Sigmoid colon (tissue), 7 donors: Measurements from ENCODE around the gene ABCC3. TPM values are rescaled to one million over a fixed set of nuclear protein-coding genes. Genes with fewer than 3 reads are reported as not detected.

Source experiments
- DNase-seq: peaks from one replicate; pipeline ENCODE4 v3.0.0-alpha.2; 2019
- H3K27ac ChIP-seq, 4 donors: fragments of 200-600 bp; sonication (generic); one replicate each; pipeline ENCODE4 v1.5.1; 2016 to 2019; ENCODE audit warnings: mild to moderate bottlenecking in 1 of 4
- H3K27me3 ChIP-seq, 3 donors: fragments of 200-600 bp; sonication (generic); one replicate each; pipeline ENCODE4 v1.5.1; 2019; ENCODE audit warnings: mild to moderate bottlenecking in 1 of 3
- H3K36me3 ChIP-seq, 4 donors: fragments of 200-600 bp; sonication (generic); one replicate each; pipeline ENCODE4 v1.5.1; 2016 to 2019
- H3K4me1 ChIP-seq, 4 donors: fragments of 200-600 bp; sonication (generic); one replicate each; pipeline ENCODE4 v1.5.1; 2017 to 2019
- H3K4me3 ChIP-seq, 4 donors: fragments of 200-600 bp; sonication (generic); one replicate each; pipeline ENCODE4 v1.5.1; 2017 to 2019; ENCODE audit warnings: mild to moderate bottlenecking in 2 of 4, moderate library complexity in 1 of 4
- H3K9me3 ChIP-seq, 4 donors: fragments of 200-600 bp in 3 of 4; sonication (generic) in 3 of 4; one replicate each; pipeline versions ENCODE4 v1.5.1 to v1.6.1; 2013 to 2019
- CTCF ChIP-seq, 4 experiments: fragments of 450-650 bp in 3 of 4; fragments of 200-600 bp in 1 of 4; IDR thresholded peaks; one replicate each; pipeline ENCODE4 v1.5.1; 2016 to 2019; ENCODE audit warnings: antibody characterized with exemption in 4 of 4, mild to moderate bottlenecking in 3 of 4, moderate library complexity in 2 of 4
- EP300 ChIP-seq, 4 donors: sonication (generic); formaldehyde crosslinking; IDR thresholded peaks; one replicate each; pipeline ENCODE4 v1.6.1; 2017; ENCODE audit warnings: antibody characterized with exemption in 4 of 4
- POLR2A ChIP-seq, 2 donors: fragments of 450-650 bp; IDR thresholded peaks; one replicate each; pipeline ENCODE4 v1.6.1; 2016; ENCODE audit warnings: antibody characterized with exemption in 2 of 2, mild to moderate bottlenecking in 2 of 2, moderate library complexity in 2 of 2
- POLR2AphosphoS5 ChIP-seq, 4 donors: sonication (generic); formaldehyde crosslinking; IDR thresholded peaks; one replicate each; pipeline ENCODE4 v1.6.1; 2017; ENCODE audit warnings: antibody characterized with exemption in 4 of 4
- WGBS, 2 donors: extraction: QIAGEN DNeasy Blood & Tissue Kit; methylation state at CpG; one replicate each; pipeline ENCODE4 v1.1.7; 2013; 5-methylcytosine and 5-hydroxymethylcytosine counted together
- intact Hi-C: fragments of 100-400 bp; cut with DNase I; formaldehyde crosslinking; loops from one replicate; pipeline ENCODE4 v1.15.1; 2023
- polyA plus RNA-seq, 3 donors: library from polyadenylated mRNA; stranded (reverse); fragments of 200-250 nt; gene quantifications; one replicate each; pipeline ENCODE4 v1.2.3, GENCODE V29; 2013
- total RNA-seq, 4 donors: library from RNA; depleted of rRNA; stranded (reverse); fragments of >200 nt; gene quantifications; one replicate each; pipeline ENCODE4 v1.1.0, GENCODE V29; 2016
- donor health status: healthy with polysubstance abuse.
- donor health status: Bipolar disorder and iron deficiency.
- donor health status: healthy.

ABCC3 gene
- total and polyA plus RNA-seq, 7 donors: 0.71 to 94.1 (median 2.6) TPM

DNA sequence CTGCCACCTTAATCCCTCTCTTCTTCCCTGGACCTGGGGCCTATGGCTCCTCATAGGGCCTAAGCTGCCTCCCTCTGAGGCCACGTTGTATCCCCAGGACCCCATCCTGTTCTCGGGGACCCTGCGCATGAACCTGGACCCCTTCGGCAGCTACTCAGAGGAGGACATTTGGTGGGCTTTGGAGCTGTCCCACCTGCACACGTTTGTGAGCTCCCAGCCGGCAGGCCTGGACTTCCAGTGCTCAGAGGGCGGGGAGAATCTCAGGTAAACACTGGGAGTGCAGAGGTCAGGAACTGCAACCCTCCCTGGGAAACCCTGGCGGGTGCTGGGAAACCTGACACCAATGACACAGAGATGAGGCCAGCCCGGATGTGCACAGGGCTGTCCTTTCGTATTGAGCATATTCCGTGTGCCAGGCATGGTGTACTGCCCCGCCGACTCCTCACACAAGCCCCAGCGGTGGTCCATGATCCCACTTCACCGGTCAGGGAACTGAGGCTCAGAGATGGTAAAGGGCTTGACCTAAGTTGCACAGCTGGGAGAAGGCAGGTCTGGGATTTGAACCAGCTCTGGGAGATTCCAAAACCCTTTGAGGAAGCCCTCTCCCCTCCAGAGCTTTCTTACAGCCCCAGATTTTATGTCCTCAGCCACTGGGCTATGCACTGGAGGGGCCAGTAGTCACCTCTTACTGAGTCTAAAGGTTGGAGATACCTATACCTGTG is 50.1 kb downstream of the ABCC3 start:
- TF ChIP-seq EP300 (IDR thresholded peaks at IDR 0.05) (no peak), CTCF (IDR thresholded peaks at IDR 0.05) (no peak), POLR2A (IDR thresholded peaks at IDR 0.05) (no peak), POLR2AphosphoS5 (IDR thresholded peaks at IDR 0.05) (no peak)
- H3K4me1 ChIP-seq: peaks cover 0 to 51% (median 40%) of the 10 kb centered on the region in 4 donors
- H3K9me3 ChIP-seq: no peaks in the 10 kb centered on the region
- peak; percentile 63 for DNase-seq
- H3K4me3 ChIP-seq: no peak overlapping the region
- H3K27ac ChIP-seq: no peak overlapping the region
- intact Hi-C loops: no loop called here
- WGBS, 2 donors: 27 to 73% methylated on average over 15 of the region's 15 CpGs
- H3K27me3 ChIP-seq: no peaks in the 10 kb centered on the region
- no peaks in the 10 kb centered on the region for H3K36me3 ChIP-seq

GRCh38 chr17:50685334-50685665 is 50.6 kb downstream of the ABCC3 start:
- TF ChIP-seq EP300 (IDR thresholded peaks at IDR 0.05) (no peak), POLR2AphosphoS5 (IDR thresholded peaks at IDR 0.05) (no peak), CTCF (IDR thresholded peaks at IDR 0.05) (no peak), POLR2A (IDR thresholded peaks at IDR 0.05) (no peak)
- H3K27ac ChIP-seq: no peak overlapping the region

GRCh38 chr17:50685691-50686493 is 51.2 kb downstream of the ABCC3 start:
- Histone ChIP-seq H3K27ac (peak overlapping the region; percentile 75 to 88 (median 80)), H3K36me3 (no peaks in the 10 kb centered on the region), H3K4me1 (peaks cover 0 to 60% (median 45%) of the 10 kb centered on the region in 4 donors), H3K4me3 (no peak overlapping the region), H3K27me3 (no peaks in the 10 kb centered on the region), H3K9me3 (no peaks in the 10 kb centered on the region)
- intact Hi-C loops: loop anchor here (2.0 kb wide), 1 partner anchor 21 kb away; the partner anchor contains the start of gene ANKRD40
- no peak for DNase-seq
- 62 to 81% methylated on average over 17 of the region's 17 CpGs for WGBS, 2 donors
- TF ChIP-seq POLR2A (IDR thresholded peaks at IDR 0.05): no peak
- no peak for TF ChIP-seq CTCF (IDR thresholded peaks at IDR 0.05)
- no peak for TF ChIP-seq POLR2AphosphoS5 (IDR thresholded peaks at IDR 0.05)
- TF ChIP-seq EP300 (IDR thresholded peaks at IDR 0.05): no peak

More at GRCh38 chr17:50685334-50685665, 50.6 kb downstream of the ABCC3 start:
- no peak for DNase-seq
- H3K27me3 ChIP-seq: no peaks in the 10 kb centered on the region
- H3K4me1 ChIP-seq: peaks cover 0 to 56% (median 42%) of the 10 kb centered on the region in 4 donors
- WGBS, 2 donors: 85 to 92% methylated on average over 1 of the region's 1 CpG
- no peaks in the 10 kb centered on the region for H3K36me3 ChIP-seq
- H3K9me3 ChIP-seq: no peaks in the 10 kb centered on the region
- H3K4me3 ChIP-seq: no peak overlapping the region
- intact Hi-C loops: no loop called here

- peaks cover 0 to 60% (median 44%) of the 10 kb centered on the region in 4 donors for H3K4me1 ChIP-seq
- no peaks in the 10 kb centered on the region for H3K9me3 ChIP-seq
- TF ChIP-seq POLR2AphosphoS5 (IDR thresholded peaks at IDR 0.05) (peak in 3 of 4 donors; percentile 65 to 74 (median 68)), EP300 (IDR thresholded peaks at IDR 0.05) (peak in 2 of 4 donors; percentile 10 to 48), CTCF (IDR thresholded peaks at IDR 0.05) (no peak), POLR2A (IDR thresholded peaks at IDR 0.05) (no peak)
- H3K27me3 ChIP-seq: no peaks in the 10 kb centered on the region
- DNase-seq: peak; percentile 95
- no peak overlapping the region for H3K4me3 ChIP-seq
- peak overlapping the region; percentile 75 to 88 (median 80) for H3K27ac ChIP-seq
- 14 to 56% methylated on average over 14 of the region's 14 CpGs for WGBS, 2 donors
- no peaks in the 10 kb centered on the region for H3K36me3 ChIP-seq
- intact Hi-C loops: loop anchor here (2.0 kb wide), 1 partner anchor 20 kb away; the partner anchor contains the start of gene ANKRD40
Measured at GRCh38 chr17:50686494-50687199, 52.0 kb downstream of the ABCC3 start.
